OCI-LY3 (cell line): Measurements from ENCODE around the gene TAF1C.

Experiments
- H2AFZ ChIP-seq: fragments of 200-600, 300-600 bp; shearing (Covaris generic); 2 replicates; pipeline ENCODE4 v1.6.0; 2014; ENCODE audit warnings: antibody characterized with exemption, low read depth, low read length
- H3K27ac ChIP-seq: fragments of 200-600, 300-600 bp; sonication (generic); 2 replicates; pipeline ENCODE4 v1.5.1; 2014; ENCODE audit warnings: mild to moderate bottlenecking, low read length, moderate library complexity, mixed read lengths
- H3K27me3 ChIP-seq: fragments of 200-600, 300-600 bp; sonication (generic); 2 replicates; pipeline ENCODE4 v1.6.1; 2014; ENCODE audit warnings: low read depth, low read length, mixed read lengths
- H3K36me3 ChIP-seq: fragments of 200-600, 300-600 bp; sonication (generic); replicated peaks from 2 replicates; pipeline ENCODE3; 2014; ENCODE audit warnings: low read depth, low read length, mixed read lengths
- H3K4me1 ChIP-seq: fragments of 300-600, 200-600 bp; sonication (generic); 2 replicates; pipeline ENCODE4 v1.6.1; 2014; ENCODE audit warnings: low read length, mixed read lengths
- H3K4me2 ChIP-seq: fragments of 200-600, 300-600 bp; sonication (generic); 2 replicates; pipeline ENCODE4 v1.6.1; 2014; ENCODE audit warnings: low read length, mixed read lengths
- H3K4me3 ChIP-seq: fragments of 300-600, 200-600 bp; sonication (generic); 2 replicates; pipeline ENCODE4 v1.5.1; 2014; ENCODE audit warnings: antibody characterized with exemption, mild to moderate bottlenecking, low read length, moderate library complexity
- H3K79me2 ChIP-seq: fragments of 300-600, 200-600 bp; shearing (Covaris generic); 2 replicates; pipeline ENCODE4 v1.6.1; 2014; ENCODE audit warnings: mild to moderate bottlenecking, low read length, mixed read lengths
- H3K9ac ChIP-seq: fragments of 300-600, 200-600 bp; shearing (Covaris generic); 2 replicates; pipeline ENCODE4 v1.6.0; 2014; ENCODE audit warnings: mild to moderate bottlenecking, low read length, moderate library complexity
- H3K9me3 ChIP-seq: fragments of 200-600, 300-600 bp; shearing (Covaris generic); 2 replicates; pipeline ENCODE4 v1.6.1; 2014; ENCODE audit warnings: low read length, mixed read lengths; ENCODE audit not compliant: insufficient read depth
- H4K20me1 ChIP-seq: fragments of 200-600, 300-600 bp; sonication (generic); 2 replicates; pipeline ENCODE4 v1.6.1; 2016; ENCODE audit warnings: low read length, mixed read lengths; ENCODE audit not compliant: insufficient read depth
- CTCF ChIP-seq: fragments of 200-600, 300-600 bp; sonication (generic); IDR thresholded peaks from 2 replicates; pipeline ENCODE4 v1.5.1; 2014; ENCODE audit warnings: antibody characterized with exemption, low read length, low read depth
- EZH2phosphoT487 ChIP-seq: fragments of 200-600 bp; shearing (Covaris generic); IDR thresholded peaks from 2 replicates; pipeline ENCODE4 v1.6.1; 2018; ENCODE audit warnings: antibody characterized with exemption, mixed run types, low read depth

The TAF1C gene

GRCh38 chr16:84150926-84151325 is 35.9 kb downstream of the TAF1C start:
- H2AFZ ChIP-seq = no peak overlapping the region
- no peak overlapping the region for H3K9ac ChIP-seq
- no peaks in the 10 kb centered on the region for H3K36me3 ChIP-seq
- no peak for TF ChIP-seq EZH2phosphoT487
- no peak for TF ChIP-seq CTCF
- no peaks in the 10 kb centered on the region for H3K79me2 ChIP-seq
- no peaks in the 10 kb centered on the region for H4K20me1 ChIP-seq
- peaks cover 18% of the 10 kb centered on the region for H3K27me3 ChIP-seq
- no peaks in the 10 kb centered on the region for H3K4me1 ChIP-seq
- no peak overlapping the region for H3K27ac ChIP-seq
- no peak overlapping the region for H3K4me2 ChIP-seq
- H3K4me3 ChIP-seq = no peak overlapping the region
- no peaks in the 10 kb centered on the region for H3K9me3 ChIP-seq

GRCh38 chr16:84144859-84145639 is 41.8 kb downstream of the TAF1C start, which contains the start of the genes DNAAF1 and HSDL1:
DNAAF1 (plus strand) TSS chr16:84145308; CDS start chr16:84145441, 133 bp downstream.
HSDL1 (minus strand) TSS chr16:84145177; CDS start chr16:84131321, 13,856 bp downstream.
- Histone ChIP-seq H3K4me1 (no peaks in the 10 kb centered on the region), H3K27me3 (peaks cover 7% of the 10 kb centered on the region), H3K27ac (no peak within 1 kb of the TSS), H3K9me3 (no peaks in the 10 kb centered on the region), H4K20me1 (no peaks in the 10 kb centered on the region), H3K4me3 (peak within 1 kb of the TSS; percentile 97), H3K36me3 (no peaks in the 10 kb centered on the region), H3K79me2 (peaks cover 4% of the 10 kb centered on the region; the same call in 1 of the 2 replicates), H3K4me2 (peak within 1 kb of the TSS; percentile 92), H2AFZ (peak within 1 kb of the TSS; percentile 87), H3K9ac (peak within 1 kb of the TSS; percentile 79)
- TF ChIP-seq EZH2phosphoT487 (no peak), CTCF (no peak)

- Histone ChIP-seq H3K79me2 (peaks cover 4% of the 10 kb centered on the region; the same call in 1 of the 2 replicates), H2AFZ (peak overlapping the region; percentile 87)
Observed at GRCh38 chr16:84144209-84144858, 42.5 kb downstream of the TAF1C start.

More at GRCh38 chr16:84144209-84144858, 42.5 kb downstream of the TAF1C start:
- no peaks in the 10 kb centered on the region; the same call in 1 of the 2 replicates for H4K20me1 ChIP-seq
- H3K36me3 ChIP-seq = no peaks in the 10 kb centered on the region
- peak overlapping the region; percentile 79 for H3K9ac ChIP-seq
- peak overlapping the region; percentile 92 for H3K4me2 ChIP-seq
- peaks cover 7% of the 10 kb centered on the region for H3K27me3 ChIP-seq
- peak overlapping the region; percentile 97 for H3K4me3 ChIP-seq
- H3K4me1 ChIP-seq = no peaks in the 10 kb centered on the region
- H3K27ac ChIP-seq = no peak overlapping the region
- H3K9me3 ChIP-seq = no peaks in the 10 kb centered on the region
- TF ChIP-seq CTCF (no peak; the same call in 1 of the 2 replicates), EZH2phosphoT487 (no peak)
